K562 (cell line): Measurements from ENCODE around the gene IPO13. TPM values are rescaled to one million over a fixed set of nuclear protein-coding genes. Genes with fewer than 3 reads are reported as not detected.

Source experiments
- BCL6 ChIP-seq: fragments of 250-450 bp; sonication (Bioruptor Pico); IDR thresholded peaks from 2 replicates; pipeline ENCODE4 v1.4.0; 2020
- CEBPG ChIP-seq, 3 experiments: fragments of 200-800 bp in 1 of 3; sonication (Bioruptor generic) in 1 of 3; sonication (generic) in 1 of 3; formaldehyde crosslinking in 1 of 3; IDR thresholded peaks in 2 of 3; conservative IDR thresholded peaks in 1 of 3; 2 replicates each; pipeline versions ENCODE4 v1.6.1 to v1.8.0; 2016 to 2022; ENCODE audit warnings: missing compliant biosample characterization in 2 of 3, missing genetic modification characterization in 2 of 3, mild to moderate bottlenecking in 1 of 3, missing genetic modification reagents in 1 of 3
- DNMT1 ChIP-seq: fragments of 450-650 bp; IDR thresholded peaks from 2 replicates; pipeline ENCODE4 v1.6.1; 2016; ENCODE audit warnings: antibody characterized with exemption, mild to moderate bottlenecking
- DPF2 ChIP-seq: fragments of 450-650 bp; IDR thresholded peaks from 2 replicates; pipeline ENCODE4 v1.6.1; 2016
- ESRRB ChIP-seq: fragments of 250-450 bp; sonication (Bioruptor Pico); IDR thresholded peaks from 2 replicates; pipeline ENCODE4 v1.5.0; 2020; ENCODE audit warnings: mild to moderate bottlenecking, moderate library complexity, borderline replicate concordance
- FIP1L1 ChIP-seq: fragments of 200-400 bp; formaldehyde crosslinking; IDR thresholded peaks from 2 replicates; pipeline ENCODE4 v1.6.1; 2018; ENCODE audit warnings: mild to moderate bottlenecking, low read depth, low read length; ENCODE audit not compliant: poor library complexity, severe bottlenecking
- HNRNPLL ChIP-seq: fragments of 200-400 bp; formaldehyde crosslinking; IDR thresholded peaks from 2 replicates; pipeline ENCODE4 v1.6.1; 2017; ENCODE audit warnings: low read length, low read depth, mild to moderate bottlenecking; ENCODE audit not compliant: poor library complexity, severe bottlenecking
- KDM1A ChIP-seq, 2 experiments: fragments of 450-650 bp; IDR thresholded peaks; 2 replicates each; pipeline ENCODE4 v1.6.1; 2016; ENCODE audit warnings: mild to moderate bottlenecking in 2 of 2
- MCM7 ChIP-seq, 2 experiments: fragments of 450-650 bp; IDR thresholded peaks; 2 replicates each; pipeline ENCODE4 v1.6.1; 2016 to 2018
- NFE2L1 ChIP-seq: fragments of 450-650 bp; IDR thresholded peaks from 2 replicates; pipeline ENCODE4 v1.6.1; 2016; ENCODE audit warnings: missing genetic modification characterization, low read depth, mild to moderate bottlenecking, missing compliant biosample characterization, moderate library complexity, borderline replicate concordance
- NFRKB ChIP-seq: fragments of 450-650 bp; IDR thresholded peaks from 2 replicates; pipeline ENCODE4 v1.6.1; 2016; ENCODE audit warnings: low read depth
- PHF8 ChIP-seq: fragments of 200-600 bp; sonication (generic); IDR thresholded peaks from 2 replicates; pipeline ENCODE4 v1.6.1; 2012; ENCODE audit warnings: mixed run types, mild to moderate bottlenecking, inconsistent platforms, low read length, moderate library complexity, borderline replicate concordance
- RBFOX2 ChIP-seq: fragments of 200-400 bp; formaldehyde crosslinking; IDR thresholded peaks from 2 replicates; pipeline ENCODE4 v1.6.1; 2017; ENCODE audit warnings: low read depth, mild to moderate bottlenecking, low read length, moderate library complexity
- SIN3A ChIP-seq, 2 experiments: fragments of 150-350 bp in 1 of 2; IDR thresholded peaks; 2 replicates each; pipeline ENCODE4 v1.6.1; 2011 to 2016; ENCODE audit warnings: borderline replicate concordance in 2 of 2, low read depth in 2 of 2, low read length in 2 of 2, mild to moderate bottlenecking in 2 of 2, moderate library complexity in 2 of 2; ENCODE audit not compliant: control insufficient read depth in 1 of 2
- SREBF1 ChIP-seq: fragments of 150-350 bp; IDR thresholded peaks from 2 replicates; pipeline ENCODE4 v1.6.1; 2014; ENCODE audit warnings: antibody characterized with exemption, low read depth, low read length, borderline replicate concordance
- TSC22D4 ChIP-seq: fragments of 450-650 bp; IDR thresholded peaks from 2 replicates; pipeline ENCODE4 v1.6.1; 2016; ENCODE audit warnings: missing genetic modification characterization, missing biosample characterization, control low read depth
- ZBED1 ChIP-seq: IDR thresholded peaks from 2 replicates; pipeline ENCODE4 v1.6.1; 2014
- ZBTB26 ChIP-seq: fragments of 450-650 bp; formaldehyde crosslinking; IDR thresholded peaks from 2 replicates; pipeline ENCODE4 v1.4.0; 2022; ENCODE audit warnings: missing genetic modification characterization
- ZBTB9 ChIP-seq: fragments of 450-650 bp; formaldehyde crosslinking; IDR thresholded peaks from 2 replicates; pipeline ENCODE4 v1.4.0; 2020; ENCODE audit warnings: mild to moderate bottlenecking, moderate library complexity
- ZNF124 ChIP-seq: sonication (generic); formaldehyde crosslinking; IDR thresholded peaks from 2 replicates; pipeline ENCODE4 v1.8.1; 2022; ENCODE audit warnings: missing genetic modification reagents
- ZNF134 ChIP-seq: fragments of 250-450 bp; sonication (Bioruptor Pico); conservative IDR thresholded peaks from 2 replicates; pipeline ENCODE4 v1.4.0; 2020
- ZNF3 ChIP-seq: fragments of 250-450 bp; sonication (Bioruptor Pico); IDR thresholded peaks from 2 replicates; pipeline ENCODE4 v1.5.0; 2021; ENCODE audit warnings: mild to moderate bottlenecking, moderate library complexity
- ZNF639 ChIP-seq, 2 experiments: fragments of 200-800 bp in 1 of 2; sonication (Bioruptor generic) in 1 of 2; sonication (generic) in 1 of 2; formaldehyde crosslinking in 1 of 2; IDR thresholded peaks in 1 of 2; conservative IDR thresholded peaks in 1 of 2; 2 replicates each; pipeline versions ENCODE4 v1.5.0 to v1.6.1; 2016 to 2020; ENCODE audit warnings: missing compliant biosample characterization in 1 of 2, missing genetic modification characterization in 1 of 2, missing genetic modification reagents in 1 of 2
- ZNF644 ChIP-seq: fragments of 200-800 bp; sonication (Bioruptor generic); IDR thresholded peaks from 2 replicates; pipeline ENCODE4 v1.6.1; 2016; ENCODE audit warnings: low read depth, missing genetic modification characterization, missing compliant biosample characterization
- polyA plus RNA-seq, 8 experiments: library from polyadenylated mRNA; depleted of rRNA in 4 of 8; stranded (reverse) in 5 of 8; unstranded in 3 of 8; fragments of >200 nt; fragmentation: Nextera tagmentation in 2 of 8; fragmentation: Illumina TruSeq in 1 of 8; extraction: Ambion mirVana in 2 of 8; extraction: Trizol in 1 of 8; gene quantifications; 2 replicates each; pipeline versions ENCODE4 v1.2.1 to v1.2.3, GENCODE V29; 2011 to 2014; ENCODE audit warnings: inconsistent platforms in 1 of 8, missing spikeins in 1 of 8
- total RNA-seq, 7 experiments: library from RNA; depleted of rRNA in 6 of 7; stranded (reverse); fragments of >200 nt in 6 of 7; fragmentation: Illumina TruSeq in 2 of 7; extraction: Trizol in 2 of 7; gene quantifications; 2 replicates each; pipeline versions ENCODE4 v1.2.1 to v1.2.3, GENCODE V29; 2011 to 2021; ENCODE audit warnings: low replicate concordance in 1 of 7

The IPO13 gene
- total and polyA plus RNA-seq, 9 of the 15 experiments (the other 6 are each of a cell fraction or from before 2014, with no cell fraction given): 7.0 to 30.8 (median 16.2) TPM

GRCh38 chr1:43974443-43975248 lies 27.9 kb downstream of the IPO13 start, which contains the start of gene ATP6V0B (continued):
- TF ChIP-seq HNRNPLL (peak; percentile 87), SIN3A (IDR thresholded peaks at IDR 0.05; ENCODE audit: borderline replicate concordance in 2 of 2, control insufficient read depth in 1 of 2, low read depth in 2 of 2, low read length in 2 of 2) (peak in 1 of 2 experiments; percentile 85; a peak in 2 of 4 replicates), NFRKB (peak; percentile 51; the same call in 1 of the 2 replicates), FIP1L1 (peak; percentile 97), ZBTB26 (CRISPR knock-in tag) (no peak), DPF2 (no peak), NFE2L1 (tag) (no peak), TSC22D4 (tag) (no peak), MCM7 (IDR thresholded peaks at IDR 0.05) (no peak), ZNF644 (tag) (peak; percentile 61; the same call in 1 of the 2 replicates), ZNF639 (CRISPR knock-in tag; conservative IDR thresholded peaks at IDR 0.05 in 1 of 2, IDR thresholded peaks at IDR 0.05 in 1 of 2) (peak in 1 of 2 experiments; percentile 97; a peak in 2 of 4 replicates), ZNF134 (CRISPR knock-in tag) (0 out of 2 replicates have a peak, but pooled peaks have one; percentile 11), ZNF3 (CRISPR knock-in tag) (no peak), ZNF124 (no peak), ZBTB9 (CRISPR knock-in tag) (peak; percentile 11; the same call in 1 of the 2 replicates), BCL6 (CRISPR knock-in tag) (no peak), PHF8 (peak; percentile 85; the same call in 1 of the 2 replicates), KDM1A (IDR thresholded peaks at IDR 0.05) (no peak), SREBF1 (peak; percentile 81), ESRRB (CRISPR knock-in tag) (no peak), RBFOX2 (peak; percentile 96), ZBED1 (no peak), DNMT1 (no peak), CEBPG (CRISPR knock-in tag; IDR thresholded peaks at IDR 0.05) (no peak), CEBPG (tag; conservative IDR thresholded peaks at IDR 0.05 in 1 of 2, IDR thresholded peaks at IDR 0.05 in 1 of 2) (no peak)
